Muscle of arm (tissue), 12 donors: Measurements from ENCODE around the gene FBXO15. TPM values are rescaled to one million over a fixed set of nuclear protein-coding genes. Genes with fewer than 3 reads are reported as not detected.

Experiments used
- DNase-seq: peaks from one replicate; pipeline ENCODE4 v3.0.0-alpha.2; 2013
- polyA plus RNA-seq, 12 donors: library from polyadenylated mRNA; unstranded; fragments of 120-200 nt; gene quantifications; one replicate each; pipeline ENCODE4 v1.2.1, GENCODE V29; 2013; ENCODE audit not compliant: insufficient read length in 12 of 12

FBXO15 gene
- polyA plus RNA-seq, 12 donors, result 0.42 to 1.8 (median 0.69) TPM; not detected in 2

DNA sequence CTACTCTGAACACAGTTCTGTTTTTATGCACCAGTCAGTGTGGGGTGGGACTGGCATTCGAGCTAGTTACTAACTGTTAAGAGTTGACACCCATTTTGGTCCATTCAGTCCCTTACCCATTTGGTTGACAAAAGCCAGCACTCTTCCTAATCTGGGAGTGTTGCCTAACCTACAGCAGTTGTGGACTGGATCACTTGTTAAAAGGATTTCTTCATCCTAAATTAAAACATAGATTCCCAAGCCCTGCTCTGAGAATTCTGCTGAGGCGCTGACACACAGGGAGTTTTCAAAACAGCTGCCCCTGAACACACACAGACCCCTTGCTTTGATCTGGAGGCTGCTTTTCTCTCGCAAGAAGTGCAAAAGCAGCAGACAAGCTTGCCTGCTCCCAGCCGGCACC is 7.1 kb upstream of the FBXO15 start:
- DNase-seq, result no peak

DNA sequence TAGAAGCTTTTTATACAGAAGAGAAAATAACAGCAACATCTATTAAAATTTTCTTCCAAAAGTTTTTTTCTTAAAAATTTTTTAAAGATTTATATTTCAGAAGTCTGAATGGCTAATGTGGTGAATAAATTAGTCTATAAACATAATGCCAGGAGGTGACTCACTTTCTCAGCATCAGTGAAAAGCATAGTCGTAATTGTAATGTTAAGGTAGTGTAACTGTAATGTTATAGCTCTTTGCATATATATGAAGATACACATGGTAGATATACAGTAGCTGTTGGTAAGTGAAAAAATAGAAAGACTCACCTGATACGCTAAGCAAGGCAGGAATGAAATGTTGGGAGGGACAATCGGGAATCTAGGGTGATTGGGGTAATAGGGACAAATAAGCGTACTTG is 6.2 kb upstream of the FBXO15 start:
- no peak for DNase-seq

DNA sequence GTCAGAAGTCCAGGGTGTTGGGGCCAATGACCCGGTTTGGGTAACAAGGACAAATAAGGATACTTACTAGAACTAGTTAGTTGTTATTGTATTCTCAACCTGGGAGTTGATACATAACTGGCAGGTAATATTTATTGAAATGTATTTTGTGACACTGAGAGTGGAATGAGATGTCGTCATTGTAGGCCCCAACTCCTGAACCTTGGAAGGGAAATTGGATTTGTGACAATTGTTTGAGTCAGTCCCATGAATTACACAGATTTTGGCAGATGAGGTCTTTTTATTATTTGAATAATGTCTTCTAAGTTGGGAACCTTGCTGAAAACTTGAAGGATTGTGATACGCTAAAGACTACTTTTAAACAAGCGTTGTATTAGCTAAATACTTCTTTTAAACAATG is 5.7 kb upstream of the FBXO15 start:
- DNase-seq, result no peak

DNA sequence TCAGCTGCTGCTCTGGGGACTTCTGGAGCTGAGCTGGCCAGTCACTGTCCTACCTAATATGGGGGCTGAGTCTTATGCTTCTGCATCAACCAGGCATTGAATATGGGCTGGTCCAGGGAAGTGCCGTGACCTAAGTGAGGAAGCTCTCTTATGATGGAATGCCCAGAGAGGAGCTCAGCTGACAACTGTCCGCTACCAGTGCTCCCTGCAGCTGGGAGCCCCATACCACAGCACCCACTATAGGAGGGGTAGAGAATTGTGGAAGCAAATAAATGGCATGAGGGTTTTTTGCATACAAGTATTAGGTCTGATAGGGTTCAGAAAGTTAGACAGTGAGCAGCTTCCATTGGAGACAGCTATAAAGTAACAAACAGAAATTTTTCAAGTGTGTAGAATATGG is 5.2 kb upstream of the FBXO15 start:
- no peak for DNase-seq

DNA sequence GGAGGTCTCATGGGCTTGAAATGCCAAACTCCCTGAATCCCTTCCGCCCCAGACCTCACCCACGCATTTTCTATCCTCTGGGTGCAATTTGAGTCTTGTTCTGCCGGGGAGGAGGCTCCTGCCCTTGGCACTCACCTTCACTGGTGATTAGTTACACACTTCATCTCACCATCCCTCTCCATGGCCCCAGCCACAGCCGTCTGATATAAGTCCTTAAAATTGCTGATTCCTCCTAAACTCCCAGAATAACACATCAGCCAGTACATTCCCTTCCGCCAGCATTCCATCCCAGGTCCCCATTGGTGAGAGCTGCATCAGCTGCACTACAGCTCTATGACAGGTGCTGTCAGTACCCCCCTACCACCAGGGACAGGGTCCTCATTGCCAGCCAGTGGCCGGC is 4.6 kb upstream of the FBXO15 start:
- DNase-seq, result no peak

DNA sequence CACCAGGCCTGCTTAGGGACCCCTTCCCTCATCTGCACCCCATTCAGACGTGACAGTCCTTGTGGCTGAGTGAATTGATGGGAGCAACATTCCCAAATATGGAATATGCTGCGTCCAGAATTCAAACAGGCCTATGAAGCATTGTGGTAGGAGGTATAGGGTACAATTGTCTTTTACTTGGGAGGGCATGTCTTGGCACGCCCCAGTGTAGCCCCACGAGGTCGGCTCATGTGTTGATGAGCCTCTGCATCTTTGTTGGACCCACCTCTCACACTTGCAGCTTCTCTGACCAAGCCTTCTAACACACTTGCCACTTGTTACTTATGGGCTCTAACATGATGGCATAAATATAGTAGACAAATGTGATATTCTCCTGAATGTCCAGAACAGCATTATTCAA is 2.2 kb upstream of the FBXO15 start:
- no peak for DNase-seq

DNA sequence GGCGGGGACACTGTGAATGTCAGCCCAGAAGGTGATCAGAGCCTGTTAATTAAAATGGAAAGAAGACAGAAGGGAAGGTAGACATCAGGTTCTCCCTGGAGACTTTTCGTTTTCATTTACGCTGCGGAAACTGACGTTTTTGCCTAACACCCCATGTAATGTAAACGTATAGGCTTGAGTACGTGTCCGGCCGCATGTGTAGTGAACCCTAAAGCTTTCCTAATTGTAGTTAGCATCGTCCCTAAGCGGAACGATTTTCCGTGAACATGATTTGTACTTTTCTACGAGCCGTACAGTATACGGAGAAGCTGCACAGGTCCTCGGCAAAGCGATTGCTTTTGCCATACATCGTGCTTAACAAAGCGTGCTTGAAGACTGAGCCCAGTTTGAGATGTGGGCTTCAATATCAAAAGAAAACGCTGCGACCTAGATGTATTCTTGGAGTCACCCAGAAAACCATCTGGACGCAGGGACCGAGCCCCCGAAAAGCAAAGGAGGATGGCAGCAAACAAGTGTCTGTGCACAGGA is 973 bp upstream of the FBXO15 start:
- DNase-seq, result no peak

DNA sequence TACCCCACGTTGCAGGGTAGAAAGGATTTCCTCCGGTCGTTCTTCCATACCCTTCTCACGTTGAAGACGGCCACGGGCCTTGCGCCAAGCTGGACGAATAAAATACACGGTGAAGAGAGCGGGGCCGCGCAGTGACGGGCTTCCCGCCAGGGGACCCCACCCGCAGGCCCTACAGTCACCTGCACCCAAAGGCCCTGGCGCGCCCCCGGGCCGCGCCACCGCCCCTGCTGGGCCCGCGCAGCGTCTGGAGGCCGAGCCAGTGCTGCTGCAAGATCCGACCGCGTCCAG is 199 bp downstream of the FBXO15 start:
- no peak for DNase-seq

DNA sequence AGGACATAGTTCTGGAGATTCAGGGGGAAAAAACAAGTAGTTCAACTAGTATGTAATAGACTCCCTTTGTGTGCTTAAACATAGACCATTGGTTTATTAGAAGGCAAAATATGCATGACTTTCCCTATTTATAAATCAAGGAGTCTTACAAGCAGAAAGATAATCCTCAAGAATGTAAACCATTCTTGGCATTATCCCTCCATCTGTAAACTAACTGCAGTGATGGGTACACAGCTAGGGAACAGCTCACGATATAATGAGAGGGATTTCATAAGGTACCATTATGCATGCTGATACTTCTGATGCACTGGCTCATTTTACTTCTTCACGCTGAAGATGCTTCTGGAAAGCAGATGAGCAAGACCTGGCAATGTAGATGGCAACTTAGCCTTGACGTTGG is 878 bp downstream of the FBXO15 start:
- DNase-seq, result no peak

DNA sequence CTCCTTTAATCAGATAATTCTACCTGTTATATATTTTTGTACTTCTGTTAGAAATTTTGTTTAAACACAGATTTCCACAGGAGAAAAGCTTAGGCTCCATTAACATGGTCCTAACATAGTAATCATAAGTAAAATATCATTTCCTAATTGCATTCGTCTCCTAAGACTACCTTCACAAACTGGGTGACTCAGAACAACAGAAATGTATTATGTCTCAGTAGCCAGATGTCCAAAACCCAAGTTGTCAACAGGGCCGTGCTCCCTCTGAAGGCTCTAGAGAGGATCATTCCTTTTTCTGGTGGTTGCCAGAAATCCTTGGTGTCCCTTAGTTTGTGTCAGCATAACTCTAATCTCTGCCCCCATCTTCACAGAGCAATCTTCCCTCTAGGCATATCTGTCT is 5.4 kb downstream of the FBXO15 start:
- DNase-seq, result no peak

DNA sequence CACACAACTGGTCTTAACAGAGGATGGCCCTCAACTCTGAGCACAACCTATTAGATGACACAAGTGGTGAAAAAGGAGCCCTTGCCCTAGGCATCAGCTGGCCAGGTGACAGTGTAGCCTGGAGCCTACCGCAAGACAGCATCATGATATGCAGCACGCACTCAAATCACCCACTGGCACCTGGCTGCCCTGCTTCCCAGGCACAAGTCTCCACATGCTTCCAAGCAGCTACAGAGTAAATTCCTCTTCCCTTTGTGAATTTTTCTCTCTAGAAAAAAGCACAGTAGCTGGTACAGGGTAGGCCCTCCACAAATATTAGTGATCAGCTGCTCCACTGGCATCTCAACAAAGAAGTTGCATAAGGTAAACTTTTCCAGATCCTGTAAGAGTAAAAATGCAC is 6.0 kb downstream of the FBXO15 start:
- DNase-seq, result no peak

DNA sequence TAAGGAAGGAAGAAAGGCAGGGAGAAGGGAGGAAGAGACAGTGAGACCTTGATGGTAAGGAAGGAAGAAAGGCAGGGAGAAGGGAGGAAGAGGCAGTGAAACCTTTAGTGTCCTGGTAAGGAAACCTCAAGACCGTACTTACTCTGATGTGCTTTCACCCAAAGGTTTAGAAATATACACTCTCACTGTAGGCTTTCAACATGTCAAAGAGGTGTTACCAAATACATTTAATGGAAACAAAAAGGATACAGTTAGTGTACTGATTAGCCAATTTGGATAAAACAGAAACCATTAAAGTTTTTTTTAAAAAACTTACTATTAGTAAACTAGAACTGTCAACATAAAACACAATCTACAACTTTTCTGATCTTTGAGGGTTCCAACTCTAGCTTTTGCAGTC is 7.1 kb downstream of the FBXO15 start:
- no peak for DNase-seq

DNA sequence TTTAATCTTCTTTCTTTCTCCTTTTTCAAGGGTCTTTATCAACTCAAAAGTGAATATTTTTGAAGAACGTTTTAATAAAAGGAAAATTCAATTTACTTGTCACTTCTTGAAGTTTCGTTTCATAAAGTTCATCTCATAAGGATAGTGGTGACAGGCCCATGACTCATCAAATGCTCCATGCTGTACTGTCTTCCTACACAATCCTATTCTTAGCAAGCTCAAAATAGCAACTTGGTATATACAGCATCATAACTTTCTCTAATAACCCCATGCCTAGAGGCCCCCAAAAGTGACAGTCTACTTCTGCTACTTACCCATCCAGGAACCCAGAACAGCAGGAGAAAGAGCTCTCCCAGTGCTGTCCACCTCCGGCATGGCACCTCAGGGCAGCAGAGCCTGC is 7.7 kb downstream of the FBXO15 start:
- no peak for DNase-seq

DNA sequence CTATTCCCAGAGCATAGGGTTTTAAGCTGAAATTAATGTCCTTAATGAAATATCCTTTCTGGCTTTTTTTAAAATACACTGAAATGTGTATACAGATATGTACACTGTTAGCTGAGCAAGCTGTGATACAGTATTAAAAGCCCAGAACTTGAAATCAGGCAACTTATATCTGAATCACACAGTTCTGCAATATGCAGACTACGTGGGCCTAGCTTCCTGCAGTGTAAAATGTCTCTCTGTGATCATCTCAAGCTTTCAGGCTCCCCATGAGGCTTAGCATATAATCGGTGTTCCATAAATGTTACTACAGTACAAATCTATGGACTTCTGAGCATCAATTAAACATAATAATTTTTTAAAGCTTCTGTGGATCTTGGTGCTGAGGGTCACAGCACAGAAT is 8.2 kb downstream of the FBXO15 start:
- DNase-seq, result no peak

DNA sequence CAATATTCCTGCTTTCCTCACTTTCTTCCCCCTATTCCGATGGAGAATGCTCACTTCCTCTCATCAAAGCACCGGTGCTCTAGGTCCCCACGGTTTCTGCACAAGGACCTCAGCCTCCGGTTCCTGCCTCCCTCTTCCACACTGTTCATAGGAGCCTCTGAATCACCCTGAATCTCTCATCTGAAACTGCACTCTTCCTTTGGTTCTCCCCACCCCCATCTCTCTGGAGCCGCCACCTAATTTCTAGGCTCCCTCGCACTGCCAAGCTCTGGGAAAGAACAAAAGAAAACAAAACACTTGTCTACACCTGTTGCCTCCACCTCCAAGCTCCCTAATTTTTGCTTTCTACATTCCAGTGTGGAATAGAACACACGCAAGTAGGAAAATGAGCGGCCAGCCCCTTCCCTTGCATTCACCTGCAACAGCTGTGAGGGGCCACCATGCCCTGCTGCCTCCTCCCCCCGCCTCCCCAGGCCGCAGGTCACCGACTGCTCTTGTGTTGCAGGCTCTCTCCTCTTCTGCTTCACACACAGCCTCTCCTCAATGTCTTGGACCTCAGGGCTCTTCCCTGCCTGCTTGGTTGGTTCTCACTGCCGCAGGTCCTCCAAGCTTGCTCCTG is 9.6 kb downstream of the FBXO15 start:
- DNase-seq, result no peak

DNA sequence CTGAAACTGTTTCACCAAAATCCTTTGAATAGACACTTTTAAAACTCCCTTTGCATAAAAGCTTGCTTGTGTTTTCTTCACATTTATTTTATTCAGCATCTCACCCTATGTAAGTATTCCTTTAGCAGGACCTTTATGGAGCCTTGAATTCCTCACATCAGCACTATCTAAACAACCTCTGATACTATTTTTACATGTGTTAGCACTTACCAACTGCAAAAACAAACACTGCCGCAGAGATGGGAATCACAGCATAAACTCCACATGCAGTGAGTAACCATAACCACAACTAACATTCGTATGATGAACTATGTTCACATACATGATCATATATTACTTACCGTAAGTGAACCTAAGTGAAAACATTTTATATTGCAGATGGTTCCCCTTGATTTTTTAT is 15.4 kb downstream of the FBXO15 start:
- DNase-seq, result no peak

DNA sequence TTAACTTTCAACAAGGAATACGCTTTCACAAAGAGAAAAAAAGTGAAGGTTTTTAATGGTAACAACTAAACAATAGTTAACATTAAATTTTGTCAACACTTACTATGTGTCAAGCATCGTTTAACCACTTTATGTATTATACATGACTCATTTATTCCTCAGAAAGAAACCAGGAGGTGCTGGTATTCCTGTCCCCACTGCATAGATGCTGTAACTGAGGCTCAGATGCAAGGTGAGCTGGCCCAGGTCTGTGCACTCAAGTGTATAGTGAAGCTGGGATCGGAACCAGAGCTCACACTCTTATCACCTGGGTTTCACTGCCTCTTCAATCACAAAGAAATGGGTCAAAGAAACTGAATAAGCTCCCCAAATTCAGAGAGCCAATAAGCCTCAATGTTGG is 16.5 kb downstream of the FBXO15 start:
- no peak for DNase-seq

DNA sequence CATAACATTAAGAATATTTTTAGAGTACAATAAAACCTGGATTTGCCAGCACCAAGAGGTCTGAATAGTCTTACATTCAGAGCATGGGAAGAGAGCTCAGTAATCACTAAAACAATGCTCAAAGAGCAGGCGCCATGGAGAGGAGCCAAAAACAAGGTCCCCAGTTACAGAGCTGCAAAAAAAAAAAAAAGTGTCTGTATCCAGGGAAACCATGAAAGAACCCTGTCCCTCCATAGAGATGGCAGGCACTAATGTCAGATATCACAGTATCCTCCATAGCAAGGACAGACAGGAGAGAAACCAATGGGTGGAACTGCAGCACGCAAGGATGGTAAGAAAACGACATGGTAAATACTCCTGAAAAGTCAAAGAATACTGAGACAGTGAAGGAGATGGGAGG is 19.5 kb downstream of the FBXO15 start:
- DNase-seq, result no peak

DNA sequence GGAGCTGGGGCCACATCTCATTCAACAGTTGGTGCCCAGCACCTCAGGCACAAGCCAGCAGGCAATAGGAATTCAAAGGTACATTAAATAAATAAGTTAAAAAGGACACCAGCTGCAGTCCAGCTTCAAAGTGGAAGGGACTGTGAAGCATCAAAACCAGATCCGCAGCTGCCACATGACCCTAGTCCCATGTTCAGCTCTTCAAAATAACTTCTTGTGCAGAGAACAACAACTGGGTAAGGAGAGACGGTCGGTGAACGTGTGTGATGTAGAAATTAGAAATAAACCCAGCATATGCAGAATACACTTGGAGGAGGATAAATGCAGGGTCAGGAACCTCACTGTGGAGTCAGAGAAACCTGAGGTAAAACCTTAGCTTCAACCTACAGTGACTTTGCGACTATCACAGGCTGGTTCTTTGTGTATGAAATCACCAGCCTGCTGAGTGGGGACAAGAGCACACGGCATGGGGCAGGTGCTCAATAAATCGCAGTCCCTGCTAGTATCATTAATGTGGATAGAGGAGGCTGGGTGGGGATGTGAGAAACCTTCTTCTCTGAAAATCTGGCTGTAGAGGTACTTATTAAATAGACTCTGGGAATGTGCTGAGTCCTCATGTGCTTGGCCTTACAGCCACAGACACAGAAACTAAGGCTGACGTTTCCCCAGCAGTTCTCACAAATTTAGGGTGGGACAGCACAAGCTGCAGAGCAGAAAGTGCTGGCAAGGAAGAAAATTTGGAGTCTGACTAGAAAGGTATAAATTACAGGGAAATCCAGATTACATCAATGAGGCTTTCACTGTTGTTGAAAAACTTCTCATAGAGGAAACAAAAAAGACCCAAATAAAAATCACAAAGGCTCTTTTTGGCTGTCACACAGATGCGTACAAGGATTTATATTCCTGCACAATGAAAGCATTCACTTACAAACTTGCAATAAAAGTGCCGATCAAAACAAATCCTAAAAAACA is 20.7 kb downstream of the FBXO15 start:
- DNase-seq, result no peak

DNA sequence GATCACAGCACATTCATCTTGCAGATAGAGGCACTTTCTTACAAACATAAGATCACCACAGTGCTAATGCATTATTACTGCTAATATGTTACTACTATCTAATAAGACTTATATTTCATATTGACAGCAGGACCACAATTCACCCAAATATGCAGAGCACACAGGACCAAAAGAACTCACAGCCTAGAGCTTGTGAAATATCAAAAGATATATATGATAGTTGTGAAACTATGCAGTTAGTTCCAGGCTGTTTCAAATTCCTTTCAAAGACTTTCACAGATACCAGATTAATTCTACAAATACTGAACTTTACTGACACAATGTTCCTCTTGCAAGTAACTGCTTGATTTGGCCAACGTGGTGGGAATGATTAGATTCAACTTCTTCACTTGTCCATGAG is 23.0 kb downstream of the FBXO15 start:
- no peak for DNase-seq

DNA sequence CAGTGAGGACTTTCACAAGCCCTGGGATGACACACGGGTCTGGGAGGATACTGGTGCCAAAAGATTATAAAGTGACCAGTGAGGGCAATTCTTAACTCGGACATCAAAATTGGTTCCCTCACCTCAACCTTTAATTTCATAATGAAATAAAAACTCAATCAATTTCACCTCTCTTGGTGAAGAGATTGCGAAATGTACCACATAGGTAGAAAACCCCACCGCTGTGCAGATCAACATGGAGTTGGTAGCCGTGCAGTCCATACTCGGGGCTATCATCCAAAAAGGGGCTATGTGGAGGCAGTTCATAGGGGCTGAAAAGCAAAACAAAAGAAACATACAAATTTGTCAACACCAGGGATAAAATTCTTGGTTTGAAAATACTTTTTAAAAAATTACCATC is 24.4 kb downstream of the FBXO15 start:
- no peak for DNase-seq

DNA sequence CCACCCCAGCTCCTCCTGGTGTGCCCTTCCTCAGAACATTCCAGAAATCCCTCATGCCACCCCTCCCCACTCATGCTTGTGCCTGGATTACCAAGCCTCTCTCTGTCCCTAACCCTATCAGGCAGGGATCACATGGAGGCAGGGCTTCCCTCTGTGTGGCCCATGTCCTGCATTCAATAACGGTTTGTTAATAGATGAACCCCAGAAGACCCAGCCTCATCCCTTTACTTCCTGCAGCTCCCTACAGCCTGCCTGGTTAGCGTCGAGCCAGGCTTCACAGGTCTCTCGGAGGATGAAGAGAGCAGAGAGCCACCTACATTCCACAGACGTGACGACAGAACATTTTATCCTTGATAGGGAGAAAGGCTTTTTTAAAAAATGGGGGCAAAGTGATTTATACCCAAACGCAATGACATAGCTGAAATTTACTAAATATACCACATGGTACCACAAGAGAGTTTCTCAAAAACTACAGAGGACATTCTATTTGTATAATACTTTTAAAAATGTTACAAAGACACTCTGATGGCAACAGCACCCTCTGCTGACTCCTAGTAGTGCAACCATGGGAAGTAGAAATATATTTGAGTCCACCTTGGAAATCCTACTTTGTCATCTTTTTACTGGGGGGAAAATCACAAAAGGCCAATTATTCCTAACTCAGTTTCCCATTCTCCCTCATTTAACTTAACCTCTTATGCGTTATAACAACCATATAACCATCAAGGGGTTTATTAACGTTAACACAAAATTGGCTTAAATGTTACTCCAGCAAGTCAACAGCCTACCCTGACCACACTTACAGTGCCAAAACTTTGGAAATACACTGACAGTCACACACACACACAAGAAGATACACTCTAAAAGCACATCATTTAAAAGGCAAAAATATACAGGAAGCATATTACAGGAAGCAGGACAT is 30.7 kb downstream of the FBXO15 start:
- DNase-seq, result peak; percentile 4
